Stomach (tissue), 4 donors: ENCODE results near the gene ZNF611.
"Not testable (repeated sequence)": the region's sequence is repeated elsewhere in the genome, so short reads cannot be mapped to it uniquely, and the experiment has no call there.

Source experiments
- CTCF ChIP-seq, 7 experiments: fragments of 450-650 bp in 4 of 7; fragments of 200-600 bp in 3 of 7; sonication (generic) in 3 of 7; IDR thresholded peaks; one replicate each; pipeline ENCODE4 v1.5.1; 2016 to 2019; ENCODE audit warnings: antibody characterized with exemption in 7 of 7, control low read depth in 2 of 7, mild to moderate bottlenecking in 1 of 7
- POLR2A ChIP-seq, 4 donors: fragments of 450-650 bp; IDR thresholded peaks; one replicate each; pipeline ENCODE4 v1.6.1; 2016; ENCODE audit warnings: antibody characterized with exemption in 4 of 4, control low read depth in 2 of 4, mild to moderate bottlenecking in 1 of 4, moderate library complexity in 1 of 4

DNA sequence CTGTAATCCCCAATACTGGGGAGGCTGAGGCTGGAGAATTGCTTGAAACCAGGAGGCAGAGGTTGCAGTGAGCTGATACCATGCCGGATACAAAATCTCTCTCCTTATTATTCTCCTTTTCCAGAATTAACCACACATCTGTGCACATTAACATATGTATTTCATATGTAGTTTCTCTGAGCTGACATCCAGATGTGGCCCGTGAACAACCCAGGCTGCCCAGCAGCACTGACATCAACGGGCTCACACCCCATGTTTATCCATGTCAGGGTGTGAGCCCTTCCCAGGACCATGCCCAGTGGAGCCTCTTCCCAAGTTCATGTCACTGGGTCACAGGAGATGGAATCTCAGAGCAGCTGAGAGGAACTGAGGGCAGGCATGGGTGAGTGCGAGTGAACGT is 19.5 kb downstream of the ZNF611 start:
- not testable (repeated sequence) for TF ChIP-seq CTCF, POLR2A (IDR thresholded peaks at IDR 0.05)
